GM12878 (cell line): Measurements from ENCODE around the gene CCDC91. TPM values are rescaled to one million over a fixed set of nuclear protein-coding genes. Genes with fewer than 3 reads are reported as not detected.

ENCODE experiments used
- ATAC-seq: fragments of 200-7000 bp; cut with Tn5 transposase; 3 replicates; pipeline ENCODE4 v1.9.1; 2020; ENCODE audit warnings: mild to moderate bottlenecking, moderate library complexity
- BruUV-seq: library from RNA; stranded (reverse); fragments of 400-500 nt; replicated peaks from 2 replicates; lab custom pipeline; 2021; lab: Mats Ljungman, UMichigan
- CTCF ChIA-PET: fragments of 300-600 bp; sonication (Branson Sonifier 250); formaldehyde crosslinking; extraction: SDS; loops from one replicate; lab custom pipeline; 2021; ENCODE audit warnings: inconsistent platforms; lab: Yijun Ruan, JAX
- POLR2A ChIA-PET: fragments of 350-600 bp; formaldehyde crosslinking; extraction: SDS; loops from one replicate; lab custom pipeline; 2021; ENCODE audit warnings: inconsistent platforms; lab: Charles Lee
- RAD21 ChIA-PET: fragments of 300-600 bp; sonication (Branson Sonifier 250); formaldehyde crosslinking; loops from one replicate; lab custom pipeline; 2023; ENCODE audit warnings: antibody characterized with exemption; ENCODE audit not compliant: unreplicated experiment; lab: Charles Lee
- SMC1A ChIA-PET: fragments of 300-600 bp; sonication (Branson Sonifier 250); formaldehyde crosslinking; loops from one replicate; lab custom pipeline; 2023; ENCODE audit not compliant: unreplicated experiment, uncharacterized antibody; lab: Charles Lee
- DNase-seq: peaks from one replicate; pipeline ENCODE4 v3.0.0-alpha.2; 2011; ENCODE audit warnings: low read depth, low spot score
- FAIRE-seq: peaks from 3 replicates; lab custom pipeline; 2011; peaks lifted over from hg19 to GRCh38; lab: Jason Lieb, UNC
- H2AFZ ChIP-seq: 2 replicates; pipeline ENCODE4 v1.6.0; 2011; ENCODE audit warnings: low read depth, low read length, control low read depth; ENCODE audit not compliant: control insufficient read depth
- H3K27ac ChIP-seq: 2 replicates; pipeline ENCODE4 v1.5.1; 2011; ENCODE audit warnings: control low read depth; ENCODE audit not compliant: control insufficient read depth, insufficient read depth
- H3K27me3 ChIP-seq, 2 experiments: replicated peaks in 1 of 2; 2 replicates each; pipeline versions ENCODE4 v1.6.0 to v1.6.1; 2011; ENCODE audit warnings: low read length in 1 of 2; ENCODE audit not compliant: control insufficient read depth in 2 of 2, insufficient read depth in 2 of 2
- H3K36me3 ChIP-seq, 2 experiments: 2 replicates each; pipeline ENCODE4 v1.5.1; 2011; ENCODE audit warnings: low read length in 1 of 2; ENCODE audit not compliant: control insufficient read depth in 2 of 2, insufficient read depth in 2 of 2
- H3K4me1 ChIP-seq: 2 replicates; pipeline ENCODE4 v1.6.1; 2011; ENCODE audit warnings: mild to moderate bottlenecking, low read length, moderate library complexity, mixed read lengths; ENCODE audit not compliant: control insufficient read depth, insufficient read depth
- H3K4me2 ChIP-seq: 2 replicates; pipeline ENCODE4 v1.6.0; 2011; ENCODE audit warnings: control low read depth; ENCODE audit not compliant: control insufficient read depth, insufficient read depth
- H3K4me3 ChIP-seq: fragments of 200-600 bp; sonication (generic); 2 replicates; pipeline ENCODE4 v1.5.1; 2016
- H3K79me2 ChIP-seq: 2 replicates; pipeline ENCODE4 v1.6.0; 2011; ENCODE audit warnings: low read length; ENCODE audit not compliant: control insufficient read depth, insufficient read depth
- H3K9ac ChIP-seq: 2 replicates; pipeline ENCODE4 v1.8.0; 2011; ENCODE audit warnings: low read length, control low read depth, mixed read lengths; ENCODE audit not compliant: control insufficient read depth, insufficient read depth
- H3K9me3 ChIP-seq: replicated peaks from 3 replicates; pipeline ENCODE4 v1.5.1; 2011; ENCODE audit warnings: mild to moderate bottlenecking, low read length; ENCODE audit not compliant: control insufficient read depth, insufficient read depth
- H4K20me1 ChIP-seq: 2 replicates; pipeline ENCODE4 v1.6.0; 2011; ENCODE audit not compliant: control insufficient read depth, insufficient read depth
- BHLHE40 ChIP-seq, 2 experiments: fragments of 450-650 bp in 1 of 2; IDR thresholded peaks; 2 replicates each; pipeline ENCODE4 v1.6.1; 2011 to 2017; ENCODE audit warnings: low read depth in 2 of 2, borderline replicate concordance in 1 of 2, improper control_type of control experiment in 1 of 2, low read length in 1 of 2, mild to moderate bottlenecking in 1 of 2
- DPF2 ChIP-seq: fragments of 450-650 bp; IDR thresholded peaks from 2 replicates; pipeline ENCODE4 v1.6.1; 2017; ENCODE audit warnings: mild to moderate bottlenecking
- E2F4 ChIP-seq: IDR thresholded peaks from 2 replicates; pipeline ENCODE4 v1.6.1; 2012; ENCODE audit warnings: low read depth, low read length, improper control_type of control experiment
- EGR1 ChIP-seq, 2 experiments: IDR thresholded peaks; 1 replicate in 1 of 2; 2 replicates in 1 of 2; pipeline ENCODE4 v1.6.1; 2011 to 2012; ENCODE audit warnings: low read depth in 2 of 2, low read length in 2 of 2, borderline replicate concordance in 1 of 2, mild to moderate bottlenecking in 1 of 2, moderate library complexity in 1 of 2
- ESRRA ChIP-seq: IDR thresholded peaks from 2 replicates; pipeline ENCODE4 v1.6.1; 2012; ENCODE audit warnings: mild to moderate bottlenecking, low read length, improper control_type of control experiment
- EZH2 ChIP-seq: IDR thresholded peaks from 2 replicates; pipeline ENCODE4 v1.6.1; 2012; ENCODE audit warnings: low read depth, mild to moderate bottlenecking, control low read depth, inconsistent platforms, low read length, borderline replicate concordance; ENCODE audit not compliant: control insufficient read depth
- FOXM1 ChIP-seq: IDR thresholded peaks from 2 replicates; pipeline ENCODE4 v1.6.1; 2012; ENCODE audit warnings: low read depth, mild to moderate bottlenecking, inconsistent platforms, low read length, moderate library complexity
- GABPA ChIP-seq: IDR thresholded peaks from 2 replicates; pipeline ENCODE4 v1.6.1; 2014; ENCODE audit warnings: antibody characterized with exemption, low read depth, mild to moderate bottlenecking, inconsistent platforms
- KLF5 ChIP-seq: fragments of 450-650 bp; IDR thresholded peaks from 2 replicates; pipeline ENCODE4 v1.6.1; 2014; ENCODE audit warnings: mild to moderate bottlenecking; ENCODE audit not compliant: partially characterized antibody
- RBBP5 ChIP-seq: fragments of 200-600 bp; sonication (generic); conservative IDR thresholded peaks from 2 replicates; pipeline ENCODE4 v1.6.1; 2016
- SIN3A ChIP-seq: IDR thresholded peaks from 2 replicates; pipeline ENCODE4 v1.6.1; 2012; ENCODE audit warnings: low read depth, low read length, improper control_type of control experiment
- SMAD1 ChIP-seq: fragments of 450-650 bp; IDR thresholded peaks from 2 replicates; pipeline ENCODE4 v1.6.1; 2018; ENCODE audit warnings: mild to moderate bottlenecking, low read depth; ENCODE audit not compliant: partially characterized antibody
- TCF3 ChIP-seq: IDR thresholded peaks from 2 replicates; pipeline ENCODE4 v1.6.1; 2012; ENCODE audit warnings: low read depth, mild to moderate bottlenecking, low read length, borderline replicate concordance; ENCODE audit not compliant: insufficient read depth
- TCF7 ChIP-seq: IDR thresholded peaks from 2 replicates; pipeline ENCODE4 v1.6.1; 2014; ENCODE audit warnings: antibody characterized with exemption, borderline replicate concordance
- WGBS: methylation state at CpG from one replicate; pipeline ENCODE4 v1.1.6; 2016; ENCODE audit warnings: low lambda C conversion rate; ENCODE audit not compliant: insufficient replicate concordance, insufficient coverage; ENCODE audit errors: missing lambda C conversion rate; 5-methylcytosine and 5-hydroxymethylcytosine counted together
- in situ Hi-C: fragments of 300-500 bp; cut with MboI; formaldehyde crosslinking; loops from 9 replicates; pipeline ENCODE4 v1.14.3; 2018; ENCODE audit warnings: mixed read lengths
- intact Hi-C: fragments of 100-400 bp; cut with micrococcal nuclease; formaldehyde crosslinking; loops from one replicate; pipeline ENCODE4 v1.14.2; 2022; ENCODE audit not compliant: unreplicated experiment
- polyA plus RNA-seq, 11 experiments: library from polyadenylated mRNA; depleted of rRNA in 4 of 11; unstranded in 6 of 11; stranded (reverse) in 5 of 11; fragments of >200 nt; fragmentation: Nextera tagmentation in 4 of 11; fragmentation: Illumina TruSeq in 1 of 11; extraction: Ambion mirVana in 4 of 11; extraction: Trizol in 1 of 11; gene quantifications; 1 replicate in 1 of 11; 2 replicates in 10 of 11; pipeline versions ENCODE4 v1.2.1 to v1.2.3, GENCODE V29; 2011 to 2016; ENCODE audit warnings: inconsistent platforms in 2 of 11, missing spikeins in 2 of 11, low read depth in 1 of 11
- total RNA-seq, 4 experiments: library from RNA; depleted of rRNA in 3 of 4; stranded (reverse); fragments of >200 nt in 3 of 4; fragmentation: Illumina TruSeq in 1 of 4; extraction: Trizol in 1 of 4; gene quantifications; 2 replicates each; pipeline versions ENCODE4 v1.2.1 to v1.2.3, GENCODE V29; 2013 to 2021
- TF ChIP-seq, protein P1 (sequence below): fragments of 450-650 bp; conservative IDR thresholded peaks from 2 replicates; pipeline ENCODE4 v1.6.1; 2017; ENCODE audit warnings: mild to moderate bottlenecking, moderate library complexity

Gene CCDC91
- total and polyA plus RNA-seq, 10 of the 15 experiments (the other 5 are each of a cell fraction or from before 2014, with no cell fraction given), result 6.1 to 24.9 (median 16.5) TPM

- TF ChIP-seq E2F4 (no peak), FOXM1 (no peak)
Observed at GRCh38 chr12:28512406-28512805, 322.1 kb downstream of the CCDC91 start (continued).

GRCh38 chr12:28512876-28513275, 322.6 kb downstream of the CCDC91 start:
- intact Hi-C loops, result no loop called here
- no peak for ATAC-seq
- no peak overlapping the region for H3K27ac ChIP-seq
- ChIA-PET SMC1A (no interaction called here), RAD21 (no interaction called here), CTCF (no interaction called here), POLR2A (no interaction called here)
- no peaks in the 10 kb centered on the region for H4K20me1 ChIP-seq
- no peak overlapping the region for H3K4me3 ChIP-seq
- no peaks in the 10 kb centered on the region for H3K27me3 ChIP-seq
- no peak overlapping the region for H3K4me2 ChIP-seq
- no peak for FAIRE-seq
- in situ Hi-C loops, result no loop called here
- no peaks in the 10 kb centered on the region for H3K4me1 ChIP-seq
- no peak for DNase-seq
- H3K9ac ChIP-seq, result no peak overlapping the region
- H2AFZ ChIP-seq, result no peak overlapping the region
- 100% methylated on average over 1 of the region's 1 CpG for WGBS
- no peaks in the 10 kb centered on the region for H3K9me3 ChIP-seq
- BruUV-seq, result no TSS peak
- no peaks in the 10 kb centered on the region for H3K79me2 ChIP-seq
- no peaks in the 10 kb centered on the region for H3K36me3 ChIP-seq
- TF ChIP-seq EGR1 (IDR thresholded peaks at IDR 0.05; ENCODE audit: borderline replicate concordance in 1 of 2, low read depth in 2 of 2, low read length in 2 of 2), result no peak
- no peak for TF ChIP-seq SIN3A
- TF ChIP-seq KLF5, result no peak
- TF ChIP-seq TCF7, result no peak
- TF ChIP-seq RBBP5, result no peak
- TF ChIP-seq, protein P1, sequence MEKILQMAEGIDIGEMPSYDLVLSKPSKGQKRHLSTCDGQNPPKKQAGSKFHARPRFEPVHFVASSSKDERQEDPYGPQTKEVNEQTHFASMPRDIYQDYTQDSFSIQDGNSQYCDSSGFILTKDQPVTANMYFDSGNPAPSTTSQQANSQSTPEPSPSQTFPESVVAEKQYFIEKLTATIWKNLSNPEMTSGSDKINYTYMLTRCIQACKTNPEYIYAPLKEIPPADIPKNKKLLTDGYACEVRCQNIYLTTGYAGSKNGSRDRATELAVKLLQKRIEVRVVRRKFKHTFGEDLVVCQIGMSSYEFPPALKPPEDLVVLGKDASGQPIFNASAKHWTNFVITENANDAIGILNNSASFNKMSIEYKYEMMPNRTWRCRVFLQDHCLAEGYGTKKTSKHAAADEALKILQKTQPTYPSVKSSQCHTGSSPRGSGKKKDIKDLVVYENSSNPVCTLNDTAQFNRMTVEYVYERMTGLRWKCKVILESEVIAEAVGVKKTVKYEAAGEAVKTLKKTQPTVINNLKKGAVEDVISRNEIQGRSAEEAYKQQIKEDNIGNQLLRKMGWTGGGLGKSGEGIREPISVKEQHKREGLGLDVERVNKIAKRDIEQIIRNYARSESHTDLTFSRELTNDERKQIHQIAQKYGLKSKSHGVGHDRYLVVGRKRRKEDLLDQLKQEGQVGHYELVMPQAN, result no peak
- no peak for TF ChIP-seq BHLHE40 (IDR thresholded peaks at IDR 0.05; ENCODE audit: borderline replicate concordance in 1 of 2, low read depth in 2 of 2, low read length in 1 of 2)
- TF ChIP-seq DPF2, result no peak
- TF ChIP-seq GABPA, result no peak
- TF ChIP-seq SMAD1, result no peak
- TF ChIP-seq TCF3, result no peak
- no peak for TF ChIP-seq EZH2
- no peak for TF ChIP-seq ESRRA
